Neural progenitor cell (in vitro differentiated cells): ENCODE results near the gene NCK2. TPM values are rescaled to one million over a fixed set of nuclear protein-coding genes. Genes with fewer than 3 reads are reported as not detected.

ENCODE experiments used
- DNase-seq: peaks from one replicate; pipeline ENCODE4 v3.0.0-alpha.2; 2016; ENCODE audit warnings: low spot score
- H2AFZ ChIP-seq: fragments of 200-600 bp; sonication (generic); replicated peaks from 2 replicates; pipeline ENCODE4 v1.6.1; 2016; ENCODE audit warnings: antibody characterized with exemption
- H3F3A ChIP-seq: fragments of 200-600 bp; sonication (generic); 2 replicates; pipeline ENCODE4 v1.6.1; 2016; ENCODE audit warnings: antibody characterized with exemption, low read depth
- H3K27ac ChIP-seq: fragments of 200-600 bp; sonication (generic); 2 replicates; pipeline ENCODE4 v1.5.1; 2016; ENCODE audit warnings: mild to moderate bottlenecking
- H3K27me3 ChIP-seq: fragments of 200-600 bp; sonication (generic); 2 replicates; pipeline ENCODE4 v1.6.1; 2016; ENCODE audit warnings: mild to moderate bottlenecking, moderate library complexity
- H3K36me3 ChIP-seq: fragments of 200-600 bp; sonication (generic); 2 replicates; pipeline ENCODE4 v1.5.1; 2016
- H3K4me1 ChIP-seq: fragments of 200-600 bp; sonication (generic); 2 replicates; pipeline ENCODE4 v1.6.1; 2016; ENCODE audit warnings: mixed run types
- H3K4me2 ChIP-seq: fragments of 200-600 bp; sonication (generic); 2 replicates; pipeline ENCODE4 v1.6.1; 2016
- H3K4me3 ChIP-seq: fragments of 200-600 bp; sonication (generic); 2 replicates; pipeline ENCODE4 v1.5.1; 2016
- H3K79me2 ChIP-seq: fragments of 200-600 bp; sonication (generic); 2 replicates; pipeline ENCODE4 v1.6.1; 2016; ENCODE audit warnings: low read depth
- H3K9ac ChIP-seq: fragments of 200-600 bp; sonication (generic); 2 replicates; pipeline ENCODE4 v1.6.1; 2016
- H3K9me3 ChIP-seq: fragments of 200-600 bp; sonication (generic); 2 replicates; pipeline ENCODE4 v1.5.1; 2016; ENCODE audit warnings: low read depth
- H4K20me1 ChIP-seq: fragments of 200-600 bp; sonication (generic); 2 replicates; pipeline ENCODE4 v1.6.1; 2016; ENCODE audit warnings: low read depth
- H3K27ac Mint-ChIP-seq: 3 replicates; pipeline ENCODE4 v1.8.0; 2021; ENCODE audit warnings: mixed read lengths
- H3K27me3 Mint-ChIP-seq: 2 replicates; pipeline ENCODE4 v1.8.0; 2022; ENCODE audit warnings: low read depth, mild to moderate bottlenecking, inconsistent platforms, moderate library complexity, mixed read lengths; ENCODE audit not compliant: insufficient read depth
- H3K36me3 Mint-ChIP-seq: 3 replicates; pipeline ENCODE4 v1.8.0; 2021; ENCODE audit warnings: mixed read lengths
- H3K4me1 Mint-ChIP-seq: 3 replicates; pipeline ENCODE4 v1.8.0; 2021; ENCODE audit warnings: mixed read lengths
- H3K4me3 Mint-ChIP-seq: 3 replicates; pipeline ENCODE4 v1.8.0; 2021; ENCODE audit warnings: mild to moderate bottlenecking, moderate library complexity, mixed read lengths
- H3K9me3 Mint-ChIP-seq: 3 replicates; pipeline ENCODE4 v1.8.0; 2020; ENCODE audit warnings: mixed read lengths
- EZH2 ChIP-seq: fragments of 200-600 bp; sonication (generic); IDR thresholded peaks from 2 replicates; pipeline ENCODE4 v1.6.1; 2017; ENCODE audit warnings: antibody characterized with exemption, mild to moderate bottlenecking, moderate library complexity
- EZH2phosphoT487 ChIP-seq: fragments of 200-600 bp; sonication (generic); IDR thresholded peaks from 2 replicates; pipeline ENCODE4 v1.6.1; 2017; ENCODE audit warnings: antibody characterized with exemption
- total RNA-seq: library from RNA; depleted of rRNA; stranded (reverse); fragments of >200 nt; gene quantifications from 2 replicates; pipeline ENCODE4 v1.2.3, GENCODE V29; 2015; ENCODE audit warnings: low replicate concordance
- TF ChIP-seq, protein P1 (sequence below): fragments of 200-600 bp; sonication (generic); IDR thresholded peaks from 2 replicates; pipeline ENCODE4 v1.5.1; 2017; ENCODE audit warnings: antibody characterized with exemption, mild to moderate bottlenecking

Gene NCK2
- total RNA-seq, 1 donor from 2014 or later, result 26.2 TPM

DNA sequence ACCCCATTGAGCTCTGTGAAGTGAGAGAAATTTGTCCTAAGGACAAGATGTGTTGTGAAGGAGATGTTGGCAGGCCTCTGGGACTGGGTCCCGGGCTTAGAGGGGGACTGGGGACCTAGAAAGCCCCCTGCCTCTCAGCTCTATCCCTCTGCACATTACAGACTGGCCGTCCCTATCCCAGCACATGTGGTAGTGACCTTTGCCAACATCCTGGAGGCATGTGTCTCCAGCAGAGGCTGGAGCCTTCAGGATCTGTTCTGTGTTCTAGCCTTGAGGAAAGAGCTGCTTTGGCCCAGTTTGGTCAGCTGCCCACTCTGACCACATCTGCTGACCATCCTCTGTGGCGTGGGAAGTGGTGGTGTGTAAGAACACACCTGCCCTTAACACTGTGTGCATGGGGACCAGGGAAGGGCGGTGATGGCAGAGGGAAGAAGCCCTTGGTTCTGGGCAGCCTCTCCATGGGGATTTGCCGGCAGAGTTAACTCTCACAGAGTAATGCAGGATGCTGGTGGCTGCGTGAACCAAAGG lies 33.4 kb downstream of the NCK2 start:
- H3K27me3 Mint-ChIP-seq, result peaks cover 4% of the 10 kb centered on the region
- H3K27me3 ChIP-seq, result no peaks in the 10 kb centered on the region
- H3K4me1 Mint-ChIP-seq, result peaks cover 59% of the 10 kb centered on the region

DNA sequence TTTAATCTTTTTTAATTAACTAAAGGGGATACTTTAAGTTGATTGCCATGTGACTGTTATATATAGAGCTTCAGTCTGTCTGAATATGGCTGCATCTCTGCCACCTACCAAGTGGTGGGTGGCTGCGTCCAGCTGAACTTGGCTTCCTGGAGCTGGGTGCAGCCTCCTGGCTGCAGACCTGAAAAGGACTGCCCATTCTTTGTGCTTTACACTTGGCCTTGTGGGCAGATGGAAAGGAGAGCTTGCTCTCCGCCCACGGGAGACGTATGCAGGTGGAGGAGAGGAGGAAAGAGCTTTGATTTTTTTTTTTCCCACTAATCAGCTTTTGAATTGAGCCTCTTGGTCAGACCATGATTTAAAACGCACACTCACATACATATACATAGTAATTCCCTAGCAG lies 34.7 kb downstream of the NCK2 start:
- TF ChIP-seq EZH2 (no peak), EZH2phosphoT487 (no peak)
- TF ChIP-seq, protein P1, sequence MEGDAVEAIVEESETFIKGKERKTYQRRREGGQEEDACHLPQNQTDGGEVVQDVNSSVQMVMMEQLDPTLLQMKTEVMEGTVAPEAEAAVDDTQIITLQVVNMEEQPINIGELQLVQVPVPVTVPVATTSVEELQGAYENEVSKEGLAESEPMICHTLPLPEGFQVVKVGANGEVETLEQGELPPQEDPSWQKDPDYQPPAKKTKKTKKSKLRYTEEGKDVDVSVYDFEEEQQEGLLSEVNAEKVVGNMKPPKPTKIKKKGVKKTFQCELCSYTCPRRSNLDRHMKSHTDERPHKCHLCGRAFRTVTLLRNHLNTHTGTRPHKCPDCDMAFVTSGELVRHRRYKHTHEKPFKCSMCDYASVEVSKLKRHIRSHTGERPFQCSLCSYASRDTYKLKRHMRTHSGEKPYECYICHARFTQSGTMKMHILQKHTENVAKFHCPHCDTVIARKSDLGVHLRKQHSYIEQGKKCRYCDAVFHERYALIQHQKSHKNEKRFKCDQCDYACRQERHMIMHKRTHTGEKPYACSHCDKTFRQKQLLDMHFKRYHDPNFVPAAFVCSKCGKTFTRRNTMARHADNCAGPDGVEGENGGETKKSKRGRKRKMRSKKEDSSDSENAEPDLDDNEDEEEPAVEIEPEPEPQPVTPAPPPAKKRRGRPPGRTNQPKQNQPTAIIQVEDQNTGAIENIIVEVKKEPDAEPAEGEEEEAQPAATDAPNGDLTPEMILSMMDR, result no peak
- H3F3A ChIP-seq, result no peaks in the 10 kb centered on the region
- peaks cover 100% of the 10 kb centered on the region for H4K20me1 ChIP-seq
- no peak overlapping the region for H3K9ac ChIP-seq
- Mint-ChIP-seq H3K9me3 (no peaks in the 10 kb centered on the region), H3K4me3 (no peak overlapping the region), H3K4me1 (peaks cover 57% of the 10 kb centered on the region), H3K27ac (peak overlapping the region; percentile 62), H3K27me3 (peaks cover 2% of the 10 kb centered on the region), H3K36me3 (peaks cover 12% of the 10 kb centered on the region)
- H3K27ac ChIP-seq, result no peak overlapping the region
- H3K4me1 ChIP-seq, result peaks cover 10% of the 10 kb centered on the region
- peaks cover 99% of the 10 kb centered on the region for H3K79me2 ChIP-seq
- no peak for DNase-seq
- H3K4me3 ChIP-seq, result no peak overlapping the region
- H3K27me3 ChIP-seq, result no peaks in the 10 kb centered on the region
- H3K9me3 ChIP-seq, result no peaks in the 10 kb centered on the region
- H3K36me3 ChIP-seq, result no peaks in the 10 kb centered on the region
- no peak overlapping the region for H2AFZ ChIP-seq
- H3K4me2 ChIP-seq, result no peak overlapping the region

More for the DNA sequence above, 33.4 kb downstream of the NCK2 start:
- no peak overlapping the region for H3K4me3 ChIP-seq
- H3K9me3 Mint-ChIP-seq, result no peaks in the 10 kb centered on the region
- no peaks in the 10 kb centered on the region for H3K9me3 ChIP-seq
- TF ChIP-seq EZH2, result no peak
- no peak overlapping the region for H3K27ac ChIP-seq
- no peak overlapping the region for H3K27ac Mint-ChIP-seq
- no peak overlapping the region for H3K4me3 Mint-ChIP-seq
- H3F3A ChIP-seq, result no peaks in the 10 kb centered on the region
- H4K20me1 ChIP-seq, result peaks cover 100% of the 10 kb centered on the region
- peaks cover 19% of the 10 kb centered on the region for H3K36me3 Mint-ChIP-seq
- H3K79me2 ChIP-seq, result peaks cover 99% of the 10 kb centered on the region
- H3K9ac ChIP-seq, result no peak overlapping the region
- H3K4me2 ChIP-seq, result no peak overlapping the region
- H2AFZ ChIP-seq, result no peak overlapping the region
- peaks cover 10% of the 10 kb centered on the region for H3K4me1 ChIP-seq
- no peaks in the 10 kb centered on the region for H3K36me3 ChIP-seq
- DNase-seq, result no peak

DNA sequence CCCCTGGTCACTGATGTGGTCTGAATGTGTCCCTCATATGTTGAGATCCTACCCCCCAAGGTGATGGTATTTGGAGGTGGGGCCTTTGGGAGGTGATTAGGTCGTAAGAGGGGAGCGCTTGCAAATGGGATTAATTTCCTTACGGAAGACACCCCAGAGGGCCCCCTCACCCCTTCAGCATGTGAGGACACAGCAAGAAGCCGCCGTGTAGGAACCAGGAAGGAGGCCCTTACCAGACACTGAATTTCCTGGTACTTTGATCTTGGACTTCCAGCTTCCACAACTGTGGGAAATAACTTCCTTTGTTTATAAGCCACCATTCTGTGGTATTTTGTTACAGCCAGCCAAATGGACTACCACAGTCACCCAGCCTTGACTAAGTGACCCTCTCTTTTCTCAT lies 35.9 kb downstream of the NCK2 start:
- no peaks in the 10 kb centered on the region for H3K27me3 ChIP-seq
- no peak overlapping the region for H3K27ac ChIP-seq
- no peak overlapping the region for H3K4me3 ChIP-seq
- no peak overlapping the region for H3K4me2 ChIP-seq
- Mint-ChIP-seq H3K4me1 (peaks cover 52% of the 10 kb centered on the region), H3K9me3 (no peaks in the 10 kb centered on the region), H3K36me3 (peaks cover 12% of the 10 kb centered on the region), H3K4me3 (no peak overlapping the region), H3K27me3 (no peaks in the 10 kb centered on the region), H3K27ac (no peak overlapping the region)
- no peaks in the 10 kb centered on the region for H3K36me3 ChIP-seq
- no peak for DNase-seq
- peaks cover 99% of the 10 kb centered on the region for H3K79me2 ChIP-seq
- no peaks in the 10 kb centered on the region for H3K9me3 ChIP-seq
- TF ChIP-seq, protein P1, result no peak
- TF ChIP-seq EZH2phosphoT487 (no peak), EZH2 (no peak)
- H3K4me1 ChIP-seq, result peaks cover 4% of the 10 kb centered on the region
- no peak overlapping the region for H2AFZ ChIP-seq
- no peaks in the 10 kb centered on the region for H3F3A ChIP-seq
- H4K20me1 ChIP-seq, result peaks cover 97% of the 10 kb centered on the region
- no peak overlapping the region for H3K9ac ChIP-seq

DNA sequence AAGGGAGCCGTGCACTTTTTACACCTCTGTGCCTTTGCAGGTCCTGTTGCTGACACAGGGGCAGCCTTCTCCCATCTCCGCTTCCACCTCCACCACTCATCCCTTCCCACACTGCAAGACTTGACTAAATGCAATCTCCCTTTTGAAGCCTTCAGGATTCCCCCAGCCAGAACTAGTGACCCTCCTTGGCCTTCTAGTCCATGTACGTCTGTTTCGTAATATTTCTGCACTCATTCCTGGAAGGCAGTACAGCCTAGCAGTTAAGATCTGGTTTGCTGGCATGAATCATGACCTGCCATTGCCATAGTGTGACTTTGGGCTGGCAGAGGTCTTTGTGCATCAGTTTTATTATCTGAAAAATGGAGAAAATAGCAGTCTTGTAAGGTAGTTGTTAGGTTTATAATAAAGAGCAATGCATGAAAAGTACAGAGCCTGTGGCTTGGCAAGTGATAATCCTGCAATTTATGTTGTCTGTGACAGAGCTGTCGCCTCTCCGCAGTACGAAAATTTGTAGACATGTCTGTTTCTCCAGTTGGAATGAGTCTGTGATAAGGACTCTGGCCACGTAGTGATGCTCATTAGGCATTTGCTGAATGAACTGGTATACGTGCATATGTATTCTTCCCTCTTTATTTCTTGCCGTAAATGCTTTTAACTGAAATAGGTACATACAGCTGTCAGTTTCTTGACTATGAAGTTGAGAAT lies 36.7 kb downstream of the NCK2 start:
- H3K4me1 Mint-ChIP-seq, result peaks cover 55% of the 10 kb centered on the region

More for the DNA sequence above, 36.7 kb downstream of the NCK2 start:
- Histone ChIP-seq H3F3A (no peaks in the 10 kb centered on the region), H3K27me3 (no peaks in the 10 kb centered on the region), H3K4me2 (no peak overlapping the region), H4K20me1 (peaks cover 97% of the 10 kb centered on the region), H3K9ac (no peak overlapping the region), H2AFZ (no peak overlapping the region), H3K4me3 (no peak overlapping the region), H3K4me1 (no peaks in the 10 kb centered on the region), H3K27ac (no peak overlapping the region), H3K9me3 (no peaks in the 10 kb centered on the region), H3K79me2 (peaks cover 99% of the 10 kb centered on the region), H3K36me3 (no peaks in the 10 kb centered on the region)
- no peak for DNase-seq
- Mint-ChIP-seq H3K4me3 (no peak overlapping the region), H3K27ac (no peak overlapping the region), H3K9me3 (no peaks in the 10 kb centered on the region), H3K36me3 (peaks cover 14% of the 10 kb centered on the region), H3K27me3 (peaks cover 4% of the 10 kb centered on the region)
- TF ChIP-seq, protein P1, result no peak
- no peak for TF ChIP-seq EZH2
- TF ChIP-seq EZH2phosphoT487, result no peak
